GM06990 (cell line): ENCODE data around the gene EIF1B.

Source experiments
- DNase-seq: peaks from one replicate; pipeline ENCODE4 v3.0.0-alpha.2; 2011; ENCODE audit not compliant: insufficient read length; ENCODE audit errors: extremely low read depth
- H3K27me3 ChIP-seq: replicated peaks from 2 replicates; pipeline ENCODE4 v1.6.0; 2011; ENCODE audit warnings: low read length; ENCODE audit not compliant: control insufficient read depth, insufficient read depth
- H3K36me3 ChIP-seq: 2 replicates; pipeline ENCODE4 v1.5.1; 2011; ENCODE audit warnings: low read length; ENCODE audit not compliant: control insufficient read depth, insufficient read depth
- H3K4me3 ChIP-seq: replicated peaks from 2 replicates; pipeline ENCODE4 v1.5.1; 2011; ENCODE audit warnings: low read depth, mild to moderate bottlenecking, control low read depth, low read length
- CTCF ChIP-seq: IDR thresholded peaks from 2 replicates; pipeline ENCODE4 v1.5.1; 2011; ENCODE audit warnings: low read length, control low read depth, mild to moderate bottlenecking, inconsistent platforms; ENCODE audit not compliant: insufficient read depth, poor library complexity, severe bottlenecking

Gene EIF1B

GRCh38 chr3:40309418-40309924, at the start of gene EIF1B:
Gene EIF1B, plus strand, starts transcription at chr3:40309707. Its CDS starts 235 bp downstream, at chr3:40309942.
- peak; percentile 94 for TF ChIP-seq CTCF
- DNase-seq: peak; percentile 99
- peak within 1 kb of the TSS; percentile 91 for H3K4me3 ChIP-seq
- peaks cover 2% of the 10 kb centered on the region for H3K36me3 ChIP-seq
- H3K27me3 ChIP-seq: no peaks in the 10 kb centered on the region

- H3K27me3 ChIP-seq: peaks cover 1% of the 10 kb centered on the region; the same call in 1 of the 2 replicates
- no peak overlapping the region for H3K4me3 ChIP-seq
- no peak for TF ChIP-seq CTCF
- no peaks in the 10 kb centered on the region for H3K36me3 ChIP-seq
- DNase-seq: no peak
These were observed 47.2 kb upstream of the EIF1B start for GRCh38 chr3:40262331-40262730.

GRCh38 chr3:40264451-40264850, 45.1 kb upstream of the EIF1B start:
- TF ChIP-seq CTCF: no peak
- no peak for DNase-seq
- Histone ChIP-seq H3K36me3 (no peaks in the 10 kb centered on the region), H3K4me3 (no peak overlapping the region), H3K27me3 (peaks cover 1% of the 10 kb centered on the region)

GRCh38 chr3:40265181-40265580, 44.3 kb upstream of the EIF1B start:
- Histone ChIP-seq H3K36me3 (no peaks in the 10 kb centered on the region), H3K4me3 (no peak overlapping the region), H3K27me3 (peaks cover 1% of the 10 kb centered on the region)
- DNase-seq: no peak
- TF ChIP-seq CTCF: no peak

- no peak for TF ChIP-seq CTCF
- no peak overlapping the region for H3K4me3 ChIP-seq
- H3K36me3 ChIP-seq: no peaks in the 10 kb centered on the region
- H3K27me3 ChIP-seq: peaks cover 1% of the 10 kb centered on the region
- no peak for DNase-seq
These were observed 41.4 kb upstream of the EIF1B start for GRCh38 chr3:40267937-40268724.
